ENCODE data around the gene MYO5B. TPM values are rescaled to one million over a fixed set of nuclear protein-coding genes. Genes with fewer than 3 reads are reported as not detected.
A peak's percentile ranks its signal among the peaks of the same experiment; 100 is the strongest.

MYO5B gene
- polyA plus RNA-seq, 6 donors from 2014 or later: 0.44 TPM; not detected in 5

DNA sequence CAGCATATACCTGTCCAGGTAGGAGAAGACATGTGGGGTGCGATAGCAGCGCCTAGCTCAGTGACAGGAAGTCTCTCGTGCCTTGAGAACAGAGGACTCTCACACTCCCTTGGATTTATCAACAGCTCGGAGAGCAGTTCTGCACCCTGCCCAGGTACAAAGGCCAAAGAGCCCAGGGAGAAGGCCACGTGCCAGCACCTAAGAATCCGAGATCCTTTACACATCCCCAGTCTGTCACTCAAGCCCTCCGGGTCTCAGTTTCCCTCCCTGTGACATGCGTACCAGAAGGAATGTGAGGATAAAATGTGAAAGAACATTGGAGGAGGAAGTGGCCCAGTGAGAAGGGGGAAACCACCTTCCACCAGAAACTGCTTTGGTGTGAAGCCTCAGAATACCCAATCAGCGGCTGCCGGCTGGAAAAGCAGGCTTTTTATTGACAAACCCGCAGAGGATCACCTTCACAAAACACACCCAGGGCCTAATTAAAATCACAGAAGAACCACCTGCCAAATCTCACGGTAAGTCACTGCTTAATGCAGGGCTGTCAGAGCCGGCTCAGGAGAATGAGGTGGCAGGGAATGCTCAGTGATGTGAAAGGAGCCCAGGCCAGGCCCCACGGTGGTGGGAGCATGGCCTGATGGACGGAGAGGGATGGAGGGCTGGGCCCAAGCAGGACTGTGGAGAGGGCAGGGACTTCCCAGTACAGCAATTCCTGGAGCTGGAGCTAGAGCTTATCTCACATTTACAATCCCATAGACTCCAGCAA is 66.3 kb downstream of the MYO5B start:
- DNase-seq (no peak), ATAC-seq (ENCODE audit: low read depth in 2 of 2) (no peak)
- Mint-ChIP-seq H3K4me1 (no peaks in the 10 kb centered on the region), H3K36me3 (no peaks in the 10 kb centered on the region), H3K4me3 (no peak overlapping the region), H3K27ac (peak overlapping the region in 1 of 6 donors; percentile 32), H3K9me3 (no peaks in the 10 kb centered on the region), H3K27me3 (peaks cover 27 to 55% (median 46%) of the 10 kb centered on the region in 3 donors)

DNA sequence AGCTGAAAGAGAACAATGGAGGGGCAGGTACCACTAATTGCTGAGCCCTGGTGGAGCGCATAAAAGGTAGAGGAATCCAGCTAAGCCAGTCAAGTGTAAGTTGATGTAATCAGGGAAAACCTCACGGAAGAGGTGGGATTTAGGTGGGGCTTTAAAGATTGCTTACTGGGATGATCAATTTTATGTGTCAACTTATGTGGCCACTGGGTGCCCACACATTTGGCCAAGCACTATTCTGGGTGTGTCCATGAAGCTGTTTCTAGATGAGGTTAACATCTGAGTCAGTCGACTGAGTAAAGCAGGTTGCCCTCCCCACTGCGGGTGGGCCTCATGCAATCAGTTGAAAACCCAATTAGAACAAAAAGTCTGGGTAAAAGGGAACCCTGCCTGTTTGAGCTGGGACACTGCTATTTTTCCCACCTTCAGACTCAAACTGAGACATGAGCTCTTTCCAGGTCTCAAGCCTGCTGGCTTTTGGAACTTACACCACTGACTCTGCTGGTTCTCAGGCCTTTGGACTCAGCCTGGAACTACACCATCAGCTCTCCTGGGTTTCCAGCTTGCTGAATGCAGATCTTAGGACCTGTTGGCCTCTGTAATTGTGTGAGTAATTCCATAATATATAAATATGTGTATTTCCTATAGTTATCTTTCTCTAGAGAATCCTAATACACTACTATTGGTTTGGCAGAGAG is 67.3 kb downstream of the MYO5B start:
- peak overlapping the region in 1 of 6 donors; percentile 12 for H3K27ac Mint-ChIP-seq
- no peaks in the 10 kb centered on the region for H3K36me3 Mint-ChIP-seq
- peaks cover 22 to 48% (median 38%) of the 10 kb centered on the region in 3 donors for H3K27me3 Mint-ChIP-seq
- no peak for ATAC-seq (ENCODE audit: low read depth in 2 of 2)
- no peaks in the 10 kb centered on the region for H3K4me1 Mint-ChIP-seq
- no peak overlapping the region for H3K4me3 Mint-ChIP-seq
- DNase-seq: no peak
- no peaks in the 10 kb centered on the region for H3K9me3 Mint-ChIP-seq

DNA sequence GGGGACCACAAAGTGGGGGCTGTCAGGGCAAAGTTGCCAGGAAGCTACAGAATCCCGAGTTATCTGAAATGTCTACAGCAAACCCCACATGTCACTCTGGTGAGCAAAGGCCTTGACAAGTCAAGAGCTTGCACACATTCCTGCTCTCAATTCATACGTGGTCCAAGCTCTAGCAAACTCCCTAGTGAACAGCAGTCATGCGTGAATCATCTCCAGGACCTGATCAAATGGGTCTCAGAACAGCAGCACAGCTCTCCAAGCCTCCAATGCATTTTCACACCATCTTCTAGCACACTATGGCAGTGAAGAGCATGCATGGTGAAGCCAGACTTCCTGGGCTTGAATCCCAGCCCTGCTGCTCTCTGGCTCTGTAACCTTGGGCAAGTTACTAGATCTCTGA is 68.5 kb downstream of the MYO5B start:
- ATAC-seq (ENCODE audit: low read depth in 2 of 2): no peak

DNA sequence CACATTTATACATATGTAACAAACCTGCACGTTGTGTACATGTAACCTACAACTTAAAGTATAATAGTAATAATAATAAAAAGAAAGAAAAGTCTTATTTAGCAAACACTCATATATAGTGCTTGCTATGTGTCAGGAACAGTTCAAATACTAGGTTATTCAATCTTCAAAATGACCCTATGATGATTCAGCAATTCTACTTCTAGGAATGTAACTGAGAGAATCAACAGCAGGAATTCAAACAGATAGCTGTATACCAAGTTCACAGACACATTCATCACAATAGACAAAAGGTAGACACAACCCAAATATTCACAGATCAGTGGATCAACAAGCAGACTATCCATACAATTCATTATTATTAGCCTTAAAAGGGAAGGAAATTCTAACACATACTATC is 69.5 kb downstream of the MYO5B start:
- H3K36me3 Mint-ChIP-seq: no peaks in the 10 kb centered on the region
- ATAC-seq (ENCODE audit: low read depth in 2 of 2): no peak
- DNase-seq: no peak
- H3K27ac Mint-ChIP-seq: no peak overlapping the region
- H3K27me3 Mint-ChIP-seq: peaks cover 11 to 51% (median 35%) of the 10 kb centered on the region in 3 donors
- H3K9me3 Mint-ChIP-seq: no peaks in the 10 kb centered on the region
- H3K4me1 Mint-ChIP-seq: no peaks in the 10 kb centered on the region
- no peak overlapping the region for H3K4me3 Mint-ChIP-seq

More for the DNA sequence above, 68.5 kb downstream of the MYO5B start:
- Mint-ChIP-seq H3K27me3 (peaks cover 18 to 41% (median 38%) of the 10 kb centered on the region in 3 donors), H3K4me3 (no peak overlapping the region), H3K4me1 (no peaks in the 10 kb centered on the region), H3K27ac (peak overlapping the region in 1 of 6 donors; percentile 38), H3K9me3 (no peaks in the 10 kb centered on the region), H3K36me3 (no peaks in the 10 kb centered on the region)
- DNase-seq: no peak

DNA sequence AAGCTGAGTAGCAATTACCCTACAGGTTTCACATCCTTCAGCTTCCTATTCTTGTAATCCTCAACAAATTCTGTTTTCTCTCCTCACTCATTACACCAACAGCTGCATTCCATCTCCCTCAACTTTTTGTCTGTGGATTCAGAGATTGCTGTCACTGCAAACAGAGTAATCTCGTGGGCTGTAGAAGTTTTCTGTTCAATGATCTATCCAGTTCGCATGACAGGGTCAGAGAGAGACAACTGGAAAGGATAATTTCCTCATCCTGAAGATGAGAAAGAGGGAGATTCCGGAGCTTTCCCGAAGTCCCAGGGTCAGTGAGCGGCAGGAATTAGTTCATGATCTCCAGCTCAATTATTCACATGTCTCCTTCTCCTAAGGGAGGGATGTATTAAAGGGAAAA is 75.7 kb downstream of the MYO5B start:
- peaks cover 14 to 35% (median 29%) of the 10 kb centered on the region in 3 donors for H3K27me3 Mint-ChIP-seq
- no peaks in the 10 kb centered on the region for H3K4me1 Mint-ChIP-seq
- no peak for ATAC-seq (ENCODE audit: low read depth in 2 of 2)
- H3K4me3 Mint-ChIP-seq: no peak overlapping the region
- no peaks in the 10 kb centered on the region for H3K36me3 Mint-ChIP-seq
- DNase-seq: no peak
- no peaks in the 10 kb centered on the region for H3K9me3 Mint-ChIP-seq
- no peak overlapping the region for H3K27ac Mint-ChIP-seq

DNA sequence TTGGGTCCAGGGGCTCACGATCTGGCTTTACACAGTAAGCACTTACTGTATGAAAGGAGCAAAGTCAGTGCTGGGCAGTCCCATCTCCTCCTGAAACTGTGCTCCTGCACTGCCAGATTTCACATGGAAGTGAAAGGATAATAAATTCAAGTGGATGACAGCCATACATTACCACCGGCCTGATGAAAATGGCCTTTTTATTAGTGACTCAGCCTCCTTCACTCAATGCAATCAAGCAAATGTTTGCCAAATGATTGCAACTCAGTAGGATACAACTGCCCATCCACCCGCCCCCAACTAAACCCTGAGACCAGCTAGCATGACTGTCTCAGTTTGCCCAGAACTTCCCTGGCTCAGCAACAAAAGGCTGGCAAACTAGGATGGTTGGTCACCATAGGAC is 77.1 kb downstream of the MYO5B start:
- Mint-ChIP-seq H3K4me1 (no peaks in the 10 kb centered on the region), H3K9me3 (no peaks in the 10 kb centered on the region), H3K27ac (no peak overlapping the region), H3K4me3 (no peak overlapping the region), H3K27me3 (peaks cover 14 to 40% (median 27%) of the 10 kb centered on the region in 3 donors), H3K36me3 (no peaks in the 10 kb centered on the region)
- ATAC-seq (ENCODE audit: low read depth in 2 of 2) (no peak), DNase-seq (no peak)

DNA sequence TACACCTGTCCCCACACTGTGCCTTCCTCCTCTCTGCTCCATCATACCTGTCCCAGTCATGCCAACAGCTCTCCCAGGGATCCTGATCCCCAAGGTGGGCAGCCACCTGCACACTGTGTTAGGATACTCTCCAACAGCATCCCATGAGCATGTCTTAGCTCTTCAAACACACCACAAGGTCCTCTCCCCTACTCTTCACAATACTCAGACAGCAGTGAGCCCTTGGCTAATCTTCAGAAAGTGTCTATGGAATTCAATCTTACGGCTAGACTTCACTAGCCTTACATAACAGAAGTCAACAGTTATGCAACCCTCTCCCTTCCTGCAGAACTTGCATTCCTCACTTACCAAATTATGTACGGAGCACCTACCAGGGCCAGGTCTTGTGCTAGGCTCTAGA is 79.9 kb downstream of the MYO5B start:
- Mint-ChIP-seq H3K27ac (no peak overlapping the region), H3K9me3 (peaks cover 0 to 2% (median 0%) of the 10 kb centered on the region in 7 donors), H3K4me1 (no peaks in the 10 kb centered on the region), H3K4me3 (no peak overlapping the region), H3K27me3 (peaks cover 14 to 49% (median 23%) of the 10 kb centered on the region in 3 donors), H3K36me3 (no peaks in the 10 kb centered on the region)
- DNase-seq (no peak), ATAC-seq (ENCODE audit: low read depth in 2 of 2) (no peak)

DNA sequence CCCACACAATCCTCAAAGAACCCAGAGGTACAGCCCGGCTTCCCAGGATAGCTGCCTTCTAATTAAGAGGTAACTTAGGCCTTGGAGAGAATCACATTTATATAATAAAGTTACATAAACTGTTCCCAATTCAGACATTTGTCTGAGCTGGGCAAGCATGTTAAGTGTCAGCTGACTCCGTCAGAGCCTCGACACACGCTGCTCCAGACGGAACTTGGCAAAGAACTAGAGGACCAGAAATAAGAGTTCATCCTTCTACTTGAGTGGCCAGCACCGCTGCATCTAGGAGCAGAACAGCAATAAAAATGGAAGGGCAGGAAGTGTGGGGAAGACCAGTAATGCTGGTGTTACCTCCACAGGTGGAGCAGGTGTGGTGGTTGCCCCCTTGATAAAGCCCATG is 80.5 kb downstream of the MYO5B start:
- peaks cover 14 to 55% (median 27%) of the 10 kb centered on the region in 3 donors for H3K27me3 Mint-ChIP-seq

DNA sequence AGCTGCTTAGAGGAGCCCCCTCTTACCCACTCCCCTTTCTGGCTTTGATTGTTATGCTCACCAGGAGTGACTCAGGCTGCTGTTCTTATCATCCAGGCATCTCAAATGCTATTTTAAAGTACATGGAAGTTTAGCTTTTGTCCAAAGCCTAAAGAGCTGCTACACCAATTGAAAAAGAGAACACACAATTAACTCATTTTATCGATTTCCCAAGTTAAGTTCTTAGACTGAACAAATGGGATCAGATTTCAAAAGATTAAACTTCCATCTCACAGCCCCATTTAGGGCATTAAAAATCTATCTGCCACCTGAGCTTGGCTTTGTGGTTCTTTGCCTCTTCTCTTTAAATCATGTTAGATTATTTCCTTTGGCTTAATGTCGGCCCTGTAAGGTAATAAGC is 81.2 kb downstream of the MYO5B start:
- DNase-seq: no peak
- Mint-ChIP-seq H3K9me3 (peaks cover 0 to 2% (median 0%) of the 10 kb centered on the region in 7 donors), H3K4me3 (no peak overlapping the region), H3K36me3 (no peaks in the 10 kb centered on the region), H3K4me1 (no peaks in the 10 kb centered on the region), H3K27me3 (peaks cover 14 to 55% (median 21%) of the 10 kb centered on the region in 3 donors), H3K27ac (no peak overlapping the region)
- no peak for ATAC-seq (ENCODE audit: low read depth in 2 of 2)

More for the DNA sequence above, 80.5 kb downstream of the MYO5B start:
- H3K36me3 Mint-ChIP-seq: no peaks in the 10 kb centered on the region
- H3K4me1 Mint-ChIP-seq: no peaks in the 10 kb centered on the region
- peak overlapping the region in 1 of 6 donors; percentile 86 for H3K27ac Mint-ChIP-seq
- H3K9me3 Mint-ChIP-seq: peaks cover 0 to 2% (median 0%) of the 10 kb centered on the region in 7 donors
- DNase-seq (no peak), ATAC-seq (ENCODE audit: low read depth in 2 of 2) (no peak)
- H3K4me3 Mint-ChIP-seq: no peak overlapping the region

DNA sequence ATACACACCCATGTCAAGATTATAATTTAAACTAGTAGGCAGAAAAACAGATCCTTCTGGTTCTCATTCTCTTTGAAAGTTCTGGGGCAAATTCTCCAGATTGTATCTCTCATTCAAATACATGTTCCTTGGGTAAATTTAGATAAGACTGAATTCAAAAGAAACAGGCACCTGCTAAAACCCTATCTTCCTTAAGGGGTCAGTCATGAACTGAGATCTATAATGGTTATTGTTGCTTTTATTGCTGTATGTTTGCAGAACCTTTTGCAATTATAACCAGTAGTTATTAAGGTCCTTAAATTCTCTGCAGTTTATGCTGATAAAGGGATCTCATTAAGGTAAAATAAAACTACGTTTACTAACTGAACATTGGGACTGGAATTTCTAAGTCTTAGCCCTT is 83.5 kb downstream of the MYO5B start:
- DNase-seq: no peak
- H3K36me3 Mint-ChIP-seq: no peaks in the 10 kb centered on the region
- H3K27me3 Mint-ChIP-seq: peaks cover 16 to 54% (median 21%) of the 10 kb centered on the region in 3 donors
- H3K4me3 Mint-ChIP-seq: no peak overlapping the region
- H3K4me1 Mint-ChIP-seq: no peaks in the 10 kb centered on the region
- ATAC-seq (ENCODE audit: low read depth in 2 of 2): no peak
- H3K9me3 Mint-ChIP-seq: peaks cover 0 to 2% (median 0%) of the 10 kb centered on the region in 7 donors
- peak overlapping the region in 1 of 6 donors; percentile 9 for H3K27ac Mint-ChIP-seq

DNA sequence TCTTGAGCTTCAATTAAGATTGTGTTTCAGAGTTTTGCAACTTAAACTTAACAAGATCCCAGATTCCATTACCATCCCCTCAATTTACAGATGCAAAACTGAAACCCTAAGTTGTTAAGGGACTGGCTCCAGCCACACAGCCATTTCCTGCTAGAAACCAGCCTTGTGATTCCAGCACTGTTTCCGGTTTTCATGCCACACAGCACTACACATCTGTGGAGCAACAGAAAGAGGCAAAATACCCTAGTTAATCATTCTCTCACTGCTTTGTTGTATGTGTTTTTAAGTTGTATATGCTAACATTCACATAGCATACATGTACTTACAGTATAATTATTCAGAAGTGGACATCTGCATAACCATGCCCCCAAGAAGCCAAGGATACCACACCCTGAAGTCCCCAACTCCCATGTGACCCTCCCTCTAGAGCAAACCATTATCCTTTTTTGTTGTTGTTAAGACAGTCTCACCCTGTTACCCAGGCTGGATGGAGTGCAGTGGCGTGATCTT is 87.4 kb downstream of the MYO5B start:
- H3K4me1 Mint-ChIP-seq: no peaks in the 10 kb centered on the region
- H3K27me3 Mint-ChIP-seq: peaks cover 14 to 33% (median 18%) of the 10 kb centered on the region in 3 donors
- no peak overlapping the region for H3K4me3 Mint-ChIP-seq
- no peak for ATAC-seq (ENCODE audit: low read depth in 2 of 2)
- no peak overlapping the region for H3K27ac Mint-ChIP-seq
- peaks cover 0 to 2% (median 0%) of the 10 kb centered on the region in 7 donors for H3K9me3 Mint-ChIP-seq
- DNase-seq: no peak
- no peaks in the 10 kb centered on the region for H3K36me3 Mint-ChIP-seq

DNA sequence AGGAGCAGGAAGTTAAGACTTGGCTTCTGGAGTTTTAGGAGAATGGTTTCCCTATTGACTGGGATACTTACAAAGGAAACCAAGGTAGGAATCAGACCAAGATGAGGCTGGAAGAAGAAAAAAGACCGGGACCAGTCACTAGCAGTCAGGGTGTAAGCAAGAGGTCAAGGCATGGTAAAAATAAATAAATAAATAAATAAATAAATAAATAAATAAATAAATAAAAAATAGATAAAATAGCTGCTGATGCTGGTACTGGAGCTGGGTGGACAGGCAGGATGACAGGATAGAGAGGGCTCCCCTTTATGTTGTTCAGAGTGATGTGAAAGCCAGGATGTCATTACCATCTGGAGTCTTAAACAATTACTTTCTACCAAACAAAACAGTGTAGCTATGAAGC is 89.9 kb downstream of the MYO5B start:
- H3K27me3 Mint-ChIP-seq: peaks cover 21 to 33% (median 29%) of the 10 kb centered on the region in 3 donors
- H3K4me1 Mint-ChIP-seq: no peaks in the 10 kb centered on the region
- H3K9me3 Mint-ChIP-seq: no peaks in the 10 kb centered on the region
- H3K27ac Mint-ChIP-seq: no peak overlapping the region
- DNase-seq (no peak), ATAC-seq (ENCODE audit: low read depth in 2 of 2) (no peak)
- H3K4me3 Mint-ChIP-seq: no peak overlapping the region
- no peaks in the 10 kb centered on the region for H3K36me3 Mint-ChIP-seq

DNA sequence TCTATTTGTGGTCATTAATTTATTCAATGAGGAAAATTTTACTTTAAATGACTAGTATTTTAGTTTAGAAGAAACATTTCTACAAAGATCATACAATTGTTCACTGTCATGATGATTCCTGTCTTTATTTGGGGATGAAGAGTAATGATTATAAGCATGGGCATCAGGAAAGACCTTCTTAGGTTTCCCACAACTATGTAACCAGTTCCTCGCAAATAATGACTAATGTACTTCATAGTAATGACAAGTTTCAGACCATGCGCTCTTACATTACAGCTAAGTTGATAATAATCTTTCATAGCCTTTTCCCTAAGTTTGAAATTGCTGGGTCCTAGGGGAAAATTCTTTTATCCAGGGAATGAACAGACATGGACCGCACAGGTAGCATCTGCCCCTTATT is 90.5 kb downstream of the MYO5B start:
- Mint-ChIP-seq H3K9me3 (no peaks in the 10 kb centered on the region), H3K4me1 (no peaks in the 10 kb centered on the region), H3K36me3 (no peaks in the 10 kb centered on the region), H3K27me3 (peaks cover 17 to 33% (median 27%) of the 10 kb centered on the region in 3 donors), H3K27ac (no peak overlapping the region), H3K4me3 (no peak overlapping the region)
- ATAC-seq (ENCODE audit: low read depth in 2 of 2) (no peak), DNase-seq (no peak)

All from naive B cell (primary cell).